Hepatocyte (in vitro differentiated cells): Measurements from ENCODE around the gene PREX1. TPM values are rescaled to one million over a fixed set of nuclear protein-coding genes. Genes with fewer than 3 reads are reported as not detected.

Source experiments
- DNase-seq: peaks from one replicate; pipeline ENCODE4 v3.0.0-alpha.2; 2016; ENCODE audit warnings: low spot score
- H2AFZ ChIP-seq: fragments of 200-600 bp; sonication (generic); 2 replicates; pipeline ENCODE4 v1.6.0; 2016; ENCODE audit warnings: antibody characterized with exemption, mild to moderate bottlenecking
- H3K27ac ChIP-seq: fragments of 200-600 bp; sonication (generic); 2 replicates; pipeline ENCODE4 v1.5.1; 2016; ENCODE audit warnings: mild to moderate bottlenecking
- H3K27me3 ChIP-seq: fragments of 200-600 bp; sonication (generic); 2 replicates; pipeline ENCODE4 v1.6.1; 2016
- H3K36me3 ChIP-seq: fragments of 200-600 bp; sonication (generic); replicated peaks from 2 replicates; pipeline ENCODE4 v1.5.1; 2016; ENCODE audit warnings: low read depth; ENCODE audit not compliant: insufficient read depth
- H3K4me1 ChIP-seq: fragments of 200-600 bp; sonication (generic); 2 replicates; pipeline ENCODE4 v1.5.1; 2016; ENCODE audit warnings: mild to moderate bottlenecking, moderate library complexity; ENCODE audit not compliant: insufficient read depth
- H3K4me2 ChIP-seq: fragments of 200-600 bp; sonication (generic); 2 replicates; pipeline ENCODE4 v1.6.0; 2016
- H3K4me3 ChIP-seq: fragments of 200-600 bp; sonication (generic); 2 replicates; pipeline ENCODE4 v1.5.1; 2016; ENCODE audit warnings: mild to moderate bottlenecking
- H3K79me2 ChIP-seq: fragments of 200-600 bp; sonication (generic); 2 replicates; pipeline ENCODE4 v1.6.0; 2017; ENCODE audit warnings: mild to moderate bottlenecking
- H3K9me2 ChIP-seq: fragments of 200-600 bp; sonication (generic); replicated peaks from 2 replicates; pipeline ENCODE4 v1.6.0; 2017; ENCODE audit warnings: mild to moderate bottlenecking; ENCODE audit not compliant: insufficient read depth
- H3K9me3 ChIP-seq: fragments of 200-600 bp; sonication (generic); 2 replicates; pipeline ENCODE4 v1.5.1; 2016; ENCODE audit warnings: low read depth, mild to moderate bottlenecking
- H4K20me1 ChIP-seq: fragments of 200-600 bp; sonication (generic); 2 replicates; pipeline ENCODE4 v1.6.0; 2016; ENCODE audit warnings: mild to moderate bottlenecking; ENCODE audit not compliant: insufficient read depth, poor library complexity, severe bottlenecking
- EZH2 ChIP-seq: fragments of 200-600 bp; sonication (generic); IDR thresholded peaks from 2 replicates; pipeline ENCODE4 v1.6.1; 2016; ENCODE audit warnings: antibody characterized with exemption, mild to moderate bottlenecking, borderline replicate concordance
- EZH2phosphoT487 ChIP-seq: fragments of 200-600 bp; sonication (generic); IDR thresholded peaks from one replicate; pipeline ENCODE4 v1.6.1; 2018; ENCODE audit warnings: antibody characterized with exemption, mild to moderate bottlenecking, low read depth, moderate library complexity; ENCODE audit not compliant: unreplicated experiment, severe bottlenecking
- WGBS: methylation state at CpG from one replicate; pipeline ENCODE4 v1.1.6; 2016; ENCODE audit warnings: low lambda C conversion rate; ENCODE audit errors: missing lambda C conversion rate; 5-methylcytosine and 5-hydroxymethylcytosine counted together
- polyA plus RNA-seq: library from polyadenylated mRNA; unstranded; fragments of >200 nt; fragmentation: Nextera tagmentation; extraction: Ambion mirVana; gene quantifications from 2 replicates; pipeline ENCODE4 v1.2.1, GENCODE V29; 2016
- total RNA-seq: library from RNA; depleted of rRNA; stranded (reverse); fragments of >200 nt; gene quantifications from 2 replicates; pipeline ENCODE4 v1.2.3, GENCODE V29; 2014
- TF ChIP-seq, protein P1 (sequence below): fragments of 200-600 bp; sonication (generic); IDR thresholded peaks from 2 replicates; pipeline ENCODE4 v1.5.1; 2016; ENCODE audit warnings: antibody characterized with exemption, mild to moderate bottlenecking; ENCODE audit not compliant: poor library complexity

Gene PREX1
- total and polyA plus RNA-seq, 2 experiments from 2014 or later: 1.8 to 2.9 TPM

GRCh38 chr20:48720256-48720985 is 107.4 kb downstream of the PREX1 start:
- no peaks in the 10 kb centered on the region for H3K9me2 ChIP-seq
- H3K36me3 ChIP-seq: no peaks in the 10 kb centered on the region
- no peaks in the 10 kb centered on the region for H4K20me1 ChIP-seq
- WGBS: 94% methylated on average over 13 of the region's 13 CpGs
- no peak overlapping the region for H3K4me3 ChIP-seq
- TF ChIP-seq EZH2phosphoT487: no peak
- TF ChIP-seq EZH2: no peak
- TF ChIP-seq, protein P1, sequence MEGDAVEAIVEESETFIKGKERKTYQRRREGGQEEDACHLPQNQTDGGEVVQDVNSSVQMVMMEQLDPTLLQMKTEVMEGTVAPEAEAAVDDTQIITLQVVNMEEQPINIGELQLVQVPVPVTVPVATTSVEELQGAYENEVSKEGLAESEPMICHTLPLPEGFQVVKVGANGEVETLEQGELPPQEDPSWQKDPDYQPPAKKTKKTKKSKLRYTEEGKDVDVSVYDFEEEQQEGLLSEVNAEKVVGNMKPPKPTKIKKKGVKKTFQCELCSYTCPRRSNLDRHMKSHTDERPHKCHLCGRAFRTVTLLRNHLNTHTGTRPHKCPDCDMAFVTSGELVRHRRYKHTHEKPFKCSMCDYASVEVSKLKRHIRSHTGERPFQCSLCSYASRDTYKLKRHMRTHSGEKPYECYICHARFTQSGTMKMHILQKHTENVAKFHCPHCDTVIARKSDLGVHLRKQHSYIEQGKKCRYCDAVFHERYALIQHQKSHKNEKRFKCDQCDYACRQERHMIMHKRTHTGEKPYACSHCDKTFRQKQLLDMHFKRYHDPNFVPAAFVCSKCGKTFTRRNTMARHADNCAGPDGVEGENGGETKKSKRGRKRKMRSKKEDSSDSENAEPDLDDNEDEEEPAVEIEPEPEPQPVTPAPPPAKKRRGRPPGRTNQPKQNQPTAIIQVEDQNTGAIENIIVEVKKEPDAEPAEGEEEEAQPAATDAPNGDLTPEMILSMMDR: no peak
- DNase-seq: no peak
- peaks cover 20% of the 10 kb centered on the region for H3K4me1 ChIP-seq
- H3K4me2 ChIP-seq: no peak overlapping the region
- no peaks in the 10 kb centered on the region for H3K27me3 ChIP-seq
- no peaks in the 10 kb centered on the region for H3K9me3 ChIP-seq
- no peak overlapping the region for H3K27ac ChIP-seq
- H2AFZ ChIP-seq: no peak overlapping the region
- no peaks in the 10 kb centered on the region for H3K79me2 ChIP-seq

DNA sequence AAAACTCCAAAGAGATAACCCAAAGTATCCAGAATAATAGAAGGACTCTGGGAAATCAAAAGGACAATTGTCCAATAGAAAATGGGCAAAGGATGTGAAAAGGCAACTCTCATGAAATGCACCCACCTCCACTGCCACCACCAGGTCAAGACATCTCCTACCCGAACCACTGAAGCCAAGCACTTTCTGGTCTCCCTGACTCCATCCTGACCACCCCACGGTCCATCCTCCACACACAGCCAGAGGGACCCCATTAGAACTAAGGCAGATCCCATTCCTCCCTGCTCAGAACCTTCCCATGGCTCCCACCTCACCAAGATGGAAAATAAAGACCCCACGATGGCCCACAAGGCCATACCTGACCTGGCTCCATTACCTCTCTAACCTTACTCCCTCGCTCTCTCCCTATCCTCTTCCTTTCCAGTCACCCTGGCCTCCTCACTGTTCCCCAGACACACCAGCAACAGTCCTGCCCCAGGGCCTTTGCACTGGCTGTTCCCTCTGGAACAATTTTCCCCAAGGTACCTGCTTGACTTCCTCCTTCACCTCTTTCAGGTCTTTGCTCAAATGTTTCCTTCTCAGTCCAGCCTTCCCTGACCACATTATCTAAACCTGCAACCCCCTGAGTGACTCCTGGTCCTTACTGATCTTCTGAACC is 108.1 kb downstream of the PREX1 start:
- Histone ChIP-seq H4K20me1 (no peaks in the 10 kb centered on the region), H3K9me2 (no peaks in the 10 kb centered on the region), H3K27me3 (no peaks in the 10 kb centered on the region), H2AFZ (no peak overlapping the region), H3K79me2 (no peaks in the 10 kb centered on the region), H3K27ac (no peak overlapping the region), H3K9me3 (no peaks in the 10 kb centered on the region), H3K4me2 (no peak overlapping the region), H3K4me1 (peaks cover 20% of the 10 kb centered on the region), H3K36me3 (no peaks in the 10 kb centered on the region), H3K4me3 (no peak overlapping the region)
- no peak for TF ChIP-seq EZH2phosphoT487
- TF ChIP-seq, protein P1: no peak
- TF ChIP-seq EZH2: no peak
- no peak for DNase-seq
- 96% methylated on average over 4 of the region's 4 CpGs for WGBS

GRCh38 chr20:48718786-48719578 is 108.8 kb downstream of the PREX1 start:
- Histone ChIP-seq H4K20me1 (no peaks in the 10 kb centered on the region), H3K27me3 (no peaks in the 10 kb centered on the region), H3K4me1 (peaks cover 19% of the 10 kb centered on the region), H3K27ac (no peak overlapping the region), H3K9me3 (no peaks in the 10 kb centered on the region), H3K4me2 (no peak overlapping the region), H2AFZ (no peak overlapping the region), H3K4me3 (no peak overlapping the region), H3K36me3 (no peaks in the 10 kb centered on the region), H3K9me2 (no peaks in the 10 kb centered on the region), H3K79me2 (no peaks in the 10 kb centered on the region)
- TF ChIP-seq EZH2 (no peak), EZH2phosphoT487 (no peak)
- TF ChIP-seq, protein P1: no peak
- WGBS: 94% methylated on average over 8 of the region's 8 CpGs
- DNase-seq: no peak
